Measurements from ENCODE around the gene BRMS1.

The BRMS1 gene

GRCh38 chr11:66336234-66337102 is 8.4 kb downstream of the BRMS1 start, which contains the start of gene RIN1:
RIN1 (minus strand) TSS chr11:66336434; CDS start chr11:66336402, 32 bp downstream.
- DNase-seq (ENCODE audit: low spot score): peak; percentile 69

DNA sequence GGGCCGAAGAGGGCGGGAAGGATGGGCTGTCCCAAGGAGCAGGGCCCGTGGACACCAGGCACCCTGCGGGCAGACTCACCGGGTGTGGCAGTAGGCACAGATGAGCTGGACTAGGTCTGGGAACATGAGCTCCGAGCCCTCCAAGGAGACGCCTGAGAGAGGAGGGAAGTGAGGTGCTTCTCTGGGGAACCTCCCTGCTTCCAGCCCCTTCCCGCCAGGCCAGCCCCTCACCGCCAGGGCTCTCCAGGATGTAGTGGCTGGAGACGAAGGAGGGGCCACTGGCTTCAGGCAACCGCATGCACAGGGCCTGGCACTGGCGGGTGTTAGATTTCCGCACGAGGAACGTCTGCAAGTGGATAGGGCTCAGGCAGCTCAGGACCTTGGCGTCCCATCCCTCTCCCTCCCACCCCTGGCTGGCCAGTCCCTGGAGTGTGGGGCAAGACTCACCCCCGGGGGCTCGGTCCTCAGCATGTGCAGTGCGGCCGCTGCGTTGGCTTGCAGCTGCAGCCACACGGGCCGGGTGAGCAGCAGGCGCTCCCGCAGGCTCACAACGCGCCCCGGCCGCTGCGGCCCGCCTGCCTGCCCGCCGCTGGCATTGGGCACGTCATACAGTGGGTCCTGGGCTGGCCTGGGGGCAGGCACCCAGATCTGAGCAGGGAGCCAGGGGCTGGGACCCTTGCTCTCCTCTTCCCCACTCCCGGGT is 9.2 kb downstream of the BRMS1 start:
- DNase-seq (ENCODE audit: low spot score): no peak

- DNase-seq (ENCODE audit: low spot score): no peak
Observed at GRCh38 chr11:66334605-66335442, 10.1 kb downstream of the BRMS1 start.

GRCh38 chr11:66333896-66334604 is 10.9 kb downstream of the BRMS1 start:
- DNase-seq (ENCODE audit: low spot score): no peak

- DNase-seq (ENCODE audit: low spot score): no peak
Observed at GRCh38 chr11:66333220-66333877, 11.6 kb downstream of the BRMS1 start.

GRCh38 chr11:66332371-66333219 is 12.3 kb downstream of the BRMS1 start:
- DNase-seq (ENCODE audit: low spot score): no peak

DNA sequence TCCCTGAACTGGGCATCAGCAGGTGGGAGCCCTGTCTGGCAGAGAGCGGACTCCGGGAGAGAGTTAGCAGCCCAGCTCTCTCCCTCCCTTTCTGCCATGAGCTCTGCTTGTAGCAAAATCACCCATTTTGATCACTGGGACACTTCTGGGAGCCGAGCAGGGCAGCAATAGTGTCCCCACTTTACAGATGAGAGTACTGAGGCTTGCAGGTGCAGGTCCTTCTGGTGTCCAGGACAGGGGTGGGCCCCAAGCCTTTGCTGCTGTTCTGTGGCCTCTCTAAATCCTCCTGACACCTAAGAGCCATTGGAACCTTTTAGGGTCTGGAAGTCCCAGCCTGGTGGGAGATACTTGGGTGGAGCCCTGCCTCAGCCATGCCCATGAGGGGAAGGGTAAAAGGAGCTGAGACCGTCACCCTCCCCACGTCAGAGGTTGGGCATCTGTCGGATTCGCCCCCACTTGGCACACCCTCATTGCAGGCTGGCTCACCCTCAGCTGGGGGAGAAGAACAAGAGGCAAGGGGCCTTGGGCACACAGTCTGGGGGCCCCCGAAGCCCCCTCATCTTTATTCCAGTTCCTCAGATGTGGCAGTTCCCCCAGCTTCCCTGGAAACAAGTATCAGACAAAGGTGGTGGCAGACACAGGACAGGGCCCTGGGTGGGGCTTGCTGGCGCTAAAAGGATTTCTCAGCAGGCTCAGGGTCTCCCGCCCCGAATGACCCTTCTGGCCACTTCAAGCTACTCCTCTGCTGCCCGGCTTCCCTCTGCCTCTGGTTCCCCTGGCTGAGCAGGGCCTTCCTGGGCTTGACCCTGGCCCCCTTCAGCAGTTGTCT is 13.1 kb downstream of the BRMS1 start:
- no peak for DNase-seq (ENCODE audit: low spot score)

GRCh38 chr11:66330931-66331330 is 14.0 kb downstream of the BRMS1 start:
- no peak for DNase-seq (ENCODE audit: low spot score)

- no peak for DNase-seq (ENCODE audit: low spot score)
Observed at GRCh38 chr11:66329165-66329673, 15.7 kb downstream of the BRMS1 start.

- peak; percentile 83 for DNase-seq (ENCODE audit: low spot score)
Observed at GRCh38 chr11:66328302-66329144, 16.4 kb downstream of the BRMS1 start.

GRCh38 chr11:66328031-66328301 is 16.9 kb downstream of the BRMS1 start:
- DNase-seq (ENCODE audit: low spot score): peak; percentile 54

DNA sequence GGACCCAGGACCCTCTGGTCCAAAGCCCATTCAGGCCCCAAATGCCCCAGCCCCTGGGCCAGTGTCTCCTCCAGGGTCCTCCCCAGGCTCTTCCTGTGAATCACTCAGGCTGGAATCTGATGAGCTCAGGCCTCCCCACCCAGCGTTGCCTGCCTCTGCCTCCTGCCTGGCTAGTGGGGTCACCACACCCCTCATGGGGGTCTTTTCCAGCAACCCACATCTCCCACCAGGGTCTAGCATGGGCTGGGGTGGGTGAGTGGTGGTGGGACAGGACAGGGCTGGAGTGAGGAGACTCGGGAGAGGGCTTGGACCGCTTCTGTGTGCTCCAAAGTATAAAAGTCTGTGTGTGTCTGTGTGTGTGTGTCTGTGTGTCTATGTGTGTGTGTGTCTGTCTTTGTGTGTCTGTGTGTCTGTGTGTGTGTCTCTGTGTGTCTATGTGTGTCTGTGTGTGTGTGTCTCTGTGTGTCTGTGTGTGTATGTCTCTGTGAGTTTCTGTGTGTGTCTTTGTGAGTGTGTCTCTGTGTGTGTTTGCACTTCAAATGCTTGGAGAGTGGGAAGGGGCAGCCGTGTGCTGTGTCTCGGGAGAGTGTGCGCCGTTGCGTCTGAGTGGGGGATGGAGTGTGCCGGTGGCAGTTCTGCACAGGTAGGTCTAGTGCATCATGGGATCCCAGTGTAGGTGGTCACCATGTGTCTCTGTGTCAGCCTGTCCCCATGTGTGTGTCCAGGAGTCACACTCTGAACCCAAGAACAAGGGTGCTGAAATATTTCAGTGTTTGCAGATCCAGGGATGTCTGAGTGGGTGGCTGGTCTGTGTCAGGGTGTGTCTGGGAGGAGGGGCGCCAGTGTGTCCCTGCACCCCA is 17.5 kb downstream of the BRMS1 start:
- no peak for DNase-seq (ENCODE audit: low spot score)

GRCh38 chr11:66326261-66327111 is 18.4 kb downstream of the BRMS1 start:
- peak; percentile 24 for DNase-seq (ENCODE audit: low spot score)

DNA sequence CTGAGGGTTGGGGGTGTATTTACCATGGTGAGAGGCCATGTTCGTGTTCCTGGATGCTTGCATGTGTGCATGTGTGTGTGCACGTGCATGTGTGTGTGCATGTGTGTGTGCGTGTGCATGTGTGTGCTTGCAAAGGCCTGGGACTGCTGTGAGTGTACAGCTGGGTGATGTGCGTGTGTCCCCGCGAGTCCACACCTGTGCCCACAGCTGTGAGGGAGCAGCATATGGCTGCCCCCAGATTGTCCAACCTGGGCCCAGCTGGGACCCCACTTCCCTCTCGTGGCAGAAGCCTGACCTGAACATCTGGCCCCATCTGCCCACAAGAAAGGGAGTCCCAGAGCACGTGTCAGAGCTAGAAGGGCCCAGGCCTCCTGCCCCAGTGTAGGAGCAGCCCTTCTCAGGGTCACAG is 19.6 kb downstream of the BRMS1 start:
- DNase-seq (ENCODE audit: low spot score): no peak

- no peak for DNase-seq (ENCODE audit: low spot score)
Observed at GRCh38 chr11:66324664-66325063, 20.2 kb downstream of the BRMS1 start.

DNA sequence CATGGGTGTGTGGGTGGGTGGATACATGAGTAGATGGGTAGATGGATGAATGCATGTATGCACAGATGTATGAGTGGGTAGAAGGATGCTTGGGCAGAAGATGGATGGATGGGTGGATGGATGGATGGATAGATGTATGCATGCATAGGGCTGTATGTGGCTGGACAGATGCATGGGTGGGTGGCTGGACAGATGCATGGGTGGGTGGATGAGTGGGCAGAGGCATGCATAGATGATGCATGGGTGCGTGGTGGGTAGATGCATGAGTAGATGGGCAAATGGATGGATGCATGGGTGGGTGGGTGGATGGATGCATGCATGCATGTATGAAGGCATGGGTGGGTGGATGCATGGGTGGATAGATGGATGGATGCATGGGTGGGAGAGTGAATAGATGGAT is 21.2 kb downstream of the BRMS1 start:
- DNase-seq (ENCODE audit: low spot score): no peak
